Stimulated activated CD8-positive, alpha-beta memory T cell treated with anti-CD3 and anti-CD28 coated beads, Interleukin-12 subunit alpha, Interleukin-12 subunit beta, amount 100 ng/mL, for 4 hours (primary cell): ENCODE measurements around the gene LZTR1.

Experiments
- DNase-seq: peaks from one replicate; pipeline ENCODE4 v3.0.0-alpha.2; 2020; ENCODE audit warnings: low read depth

LZTR1 gene

DNA sequence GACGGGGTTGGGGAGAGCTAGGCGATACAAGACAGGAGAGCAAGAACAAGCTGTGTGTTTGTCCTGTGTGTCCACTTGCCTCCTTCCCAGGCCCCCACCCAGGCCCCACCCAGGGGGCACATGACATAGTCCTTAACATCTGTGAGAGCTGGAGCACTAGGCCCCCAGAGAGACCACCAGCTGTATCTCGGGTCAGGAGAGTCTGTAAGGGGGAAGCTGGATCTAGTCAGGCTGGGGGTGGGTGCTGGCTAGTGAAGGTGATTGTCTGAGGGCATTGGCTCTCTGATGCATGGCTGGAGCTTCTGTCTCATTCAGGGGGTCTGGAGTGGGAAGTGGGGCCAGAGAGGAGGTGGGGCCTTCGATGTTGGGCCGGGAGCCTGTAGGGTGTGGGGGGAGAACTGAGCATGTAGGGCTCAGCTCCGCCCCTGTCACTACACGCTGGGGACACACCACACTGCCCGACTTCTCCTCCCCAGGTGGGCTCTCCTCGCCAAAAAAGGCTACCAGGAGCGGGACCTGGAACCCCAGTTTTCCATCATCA is 33.4 kb downstream of the LZTR1 start:
- no peak for DNase-seq

GRCh38 chr22:21016644-21017420 is 34.7 kb downstream of the LZTR1 start:
- no peak for DNase-seq

DNA sequence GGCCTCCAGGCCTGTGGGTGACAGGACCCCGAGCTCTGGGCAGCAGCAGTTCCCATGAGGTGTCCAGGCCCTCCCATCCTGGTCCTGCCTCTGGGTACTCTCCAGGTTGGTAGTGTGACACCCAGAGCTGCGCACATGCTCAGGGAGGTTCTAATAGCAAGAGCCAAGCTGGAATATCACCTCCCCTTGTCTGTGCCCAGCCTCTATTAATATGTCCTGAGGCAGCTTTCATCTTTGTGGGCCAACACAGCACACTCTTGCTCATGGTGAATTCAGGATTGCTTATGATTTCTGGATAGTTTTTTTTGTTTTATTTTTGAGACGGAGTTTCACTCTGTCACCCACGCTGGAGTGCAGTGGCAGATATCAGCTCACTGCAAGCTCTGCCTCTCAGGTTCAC is 36.2 kb downstream of the LZTR1 start:
- DNase-seq, result no peak

GRCh38 chr22:21020802-21021429 is 38.8 kb downstream of the LZTR1 start:
- no peak for DNase-seq

GRCh38 chr22:21022507-21022906 is 40.4 kb downstream of the LZTR1 start:
- no peak for DNase-seq

DNA sequence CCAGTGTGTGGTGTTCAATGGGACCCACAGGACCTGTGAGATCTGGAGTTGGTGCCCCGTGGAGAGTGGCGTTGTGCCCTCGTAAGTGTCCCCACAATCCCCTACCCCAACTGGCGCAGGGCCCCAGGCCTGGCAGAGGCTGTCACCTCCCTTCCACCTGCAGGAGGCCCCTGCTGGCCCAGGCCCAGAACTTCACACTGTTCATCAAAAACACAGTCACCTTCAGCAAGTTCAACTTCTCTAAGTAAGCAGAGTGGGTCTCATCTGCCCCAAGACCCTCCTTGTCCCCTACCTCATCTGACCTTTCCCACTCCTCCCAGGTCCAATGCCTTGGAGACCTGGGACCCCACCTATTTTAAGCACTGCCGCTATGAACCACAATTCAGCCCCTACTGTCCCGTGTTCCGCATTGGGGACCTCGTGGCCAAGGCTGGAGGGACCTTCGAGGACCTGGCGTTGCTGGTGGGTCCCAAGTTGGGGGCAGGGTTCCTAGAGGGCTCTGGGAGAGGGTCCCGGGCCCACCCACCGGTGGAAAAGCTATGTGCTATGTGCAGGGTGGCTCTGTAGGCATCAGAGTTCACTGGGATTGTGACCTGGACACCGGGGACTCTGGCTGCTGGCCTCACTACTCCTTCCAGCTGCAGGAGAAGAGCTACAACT is 41.0 kb downstream of the LZTR1 start:
- DNase-seq, result no peak

DNA sequence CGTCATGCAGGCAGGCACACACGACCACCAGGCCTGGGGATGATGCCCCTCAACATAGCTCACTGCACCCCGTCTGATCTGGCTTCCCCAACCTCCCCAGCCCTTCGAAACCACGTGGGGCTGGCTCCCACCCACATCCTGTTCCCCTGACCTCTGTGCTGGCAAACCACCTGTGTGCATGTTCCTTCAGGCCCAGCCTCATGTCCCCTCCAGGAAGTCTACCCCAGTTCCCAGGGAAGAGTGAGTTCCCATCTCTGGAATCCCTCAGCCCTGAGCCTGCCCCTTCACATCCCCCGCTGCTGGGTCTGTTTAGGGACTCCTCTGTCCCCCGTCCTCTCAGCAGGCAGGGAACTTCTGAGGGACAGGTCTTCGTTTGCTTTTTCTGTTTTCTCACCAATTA is 43.2 kb downstream of the LZTR1 start:
- DNase-seq, result no peak

- no peak for DNase-seq
These were observed 44.0 kb downstream of the LZTR1 start for GRCh38 chr22:21025763-21026755.

GRCh38 chr22:21026783-21027692 is 44.9 kb downstream of the LZTR1 start:
- DNase-seq, result no peak

DNA sequence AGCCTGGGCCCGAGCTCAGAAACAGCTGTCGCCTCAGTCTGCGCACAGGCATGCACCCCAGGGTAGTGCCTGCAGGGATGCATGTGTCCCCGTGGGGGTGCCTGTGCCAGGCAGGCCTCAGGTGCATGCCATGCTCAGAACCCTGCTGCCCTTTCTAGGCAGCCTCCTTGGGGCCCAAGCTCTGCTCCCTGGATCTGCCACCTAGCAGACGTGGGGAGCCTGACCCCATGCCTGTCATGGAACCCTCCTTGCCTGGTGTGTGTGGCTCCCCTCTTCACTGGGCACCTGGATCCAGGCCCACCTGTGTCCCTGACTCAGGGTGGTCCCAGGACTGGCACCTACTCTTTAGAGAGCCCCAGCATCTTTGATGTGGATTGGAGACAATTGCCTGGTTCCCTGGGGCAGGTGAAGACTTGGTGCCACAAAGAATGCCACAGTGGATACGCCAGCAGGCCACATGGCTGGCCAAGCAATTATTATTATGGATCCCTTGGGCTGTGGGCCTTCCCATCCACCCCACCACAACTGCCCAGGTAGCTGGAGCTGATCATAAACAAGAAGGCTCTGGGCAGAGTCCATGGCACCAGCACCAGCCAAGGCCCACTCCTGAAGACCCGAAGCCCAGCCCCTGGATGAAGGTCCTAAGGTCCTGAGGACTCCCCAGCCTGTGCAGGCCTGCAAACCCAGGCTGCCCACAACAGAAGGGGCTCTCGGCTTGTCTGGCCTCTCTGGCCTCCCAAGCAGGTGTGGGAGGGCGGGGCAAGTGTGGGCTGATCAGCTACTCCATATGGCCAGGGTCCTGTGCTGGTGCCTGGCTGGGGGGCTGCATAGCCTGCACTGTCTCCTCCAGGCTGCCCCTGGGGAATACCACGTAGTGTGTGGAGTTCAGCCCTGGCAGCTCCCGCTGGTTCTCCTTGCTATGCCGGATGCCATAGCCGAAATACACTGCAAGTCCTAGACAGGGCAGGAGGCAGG is 46.5 kb downstream of the LZTR1 start:
- no peak for DNase-seq

GRCh38 chr22:21029486-21030025 is 47.5 kb downstream of the LZTR1 start:
- DNase-seq, result no peak

DNA sequence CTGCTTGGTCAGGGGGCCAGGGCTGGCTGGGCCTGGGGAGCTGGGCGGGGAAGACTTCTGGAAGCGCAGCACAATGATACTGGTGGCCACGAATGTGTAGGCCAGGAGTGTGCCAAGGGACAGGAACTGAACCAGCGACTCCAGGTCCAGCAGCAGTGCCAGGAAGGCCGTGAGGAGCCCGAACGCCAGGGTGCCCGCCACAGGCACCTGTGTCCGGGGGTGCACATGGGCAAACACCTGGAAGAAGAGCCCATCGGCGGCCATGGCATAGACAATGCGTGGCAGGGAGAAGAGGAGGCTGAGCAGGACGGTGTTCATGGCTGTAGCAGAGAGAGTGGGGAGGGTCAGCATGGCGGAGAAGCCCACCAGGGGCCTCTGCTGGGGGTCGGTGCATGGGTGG is 47.9 kb downstream of the LZTR1 start:
- DNase-seq, result no peak

- DNase-seq, result no peak
These were observed 48.8 kb downstream of the LZTR1 start for GRCh38 chr22:21030621-21031544.

GRCh38 chr22:21031545-21032036 is 49.5 kb downstream of the LZTR1 start:
- no peak for DNase-seq

- no peak for DNase-seq
These were observed 50.2 kb downstream of the LZTR1 start, which contains the start of gene SLC7A4 for GRCh38 chr22:21032037-21032867. Gene SLC7A4 (minus strand): TSS chr22:21032561. CDS start chr22:21031812, 749 bp downstream.

GRCh38 chr22:21032868-21033688 is 51.0 kb downstream of the LZTR1 start:
- DNase-seq, result no peak
